GM12872 (cell line): Measurements from ENCODE around the gene ZDHHC1.

ENCODE experiments used
- CTCF ChIP-seq: IDR thresholded peaks from 3 replicates; pipeline ENCODE4 v1.5.1; 2011; ENCODE audit warnings: low read depth, mild to moderate bottlenecking, low read length, moderate library complexity; ENCODE audit not compliant: insufficient read depth

The ZDHHC1 gene

GRCh38 chr16:67399218-67399733 is 17.0 kb downstream of the ZDHHC1 start:
- TF ChIP-seq CTCF = peak; percentile 81

- no peak for TF ChIP-seq CTCF
Measured at GRCh38 chr16:67398546-67399217, 17.6 kb downstream of the ZDHHC1 start.

- TF ChIP-seq CTCF = no peak
Measured at GRCh38 chr16:67397812-67398545, 18.3 kb downstream of the ZDHHC1 start.

- TF ChIP-seq CTCF = no peak
Measured at GRCh38 chr16:67397036-67397801, 19.1 kb downstream of the ZDHHC1 start.

GRCh38 chr16:67396159-67397035 is 19.9 kb downstream of the ZDHHC1 start:
- TF ChIP-seq CTCF = no peak

- TF ChIP-seq CTCF = no peak
Measured at GRCh38 chr16:67395458-67396158, 20.7 kb downstream of the ZDHHC1 start.
